Measurements from ENCODE around the gene COQ3. TPM values are rescaled to one million over a fixed set of nuclear protein-coding genes. Genes with fewer than 3 reads are reported as not detected.
A peak's percentile ranks its signal among the peaks of the same experiment; 100 is the strongest.

The COQ3 gene
- total RNA-seq, 4 donors from 2014 or later: 5.7 to 11.5 (median 9.0) TPM

DNA sequence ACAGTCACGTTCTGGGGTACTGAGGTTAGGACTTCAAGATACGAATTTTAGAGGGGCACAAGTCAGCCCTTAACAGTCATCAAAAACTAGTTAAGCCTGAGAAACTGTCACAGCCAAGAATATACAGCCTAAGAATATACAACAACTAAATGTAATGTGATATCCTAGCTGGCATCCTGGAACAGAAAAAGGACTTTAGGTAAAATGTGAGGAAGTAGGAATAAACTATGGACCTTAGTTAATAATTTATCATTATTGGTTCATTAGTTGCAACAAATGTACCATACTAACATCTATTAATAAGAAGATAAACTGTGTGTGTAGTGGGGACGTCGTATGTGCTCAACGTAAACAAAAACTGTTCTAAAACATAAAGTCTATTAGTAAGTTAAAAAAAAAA, 30.0 kb upstream of the COQ3 start:
- peaks cover 19 to 79% (median 36%) of the 10 kb centered on the region in 3 donors for H3K4me1 ChIP-seq
- WGBS, 2 donors: 27 to 50% methylated on average over 5 of the region's 5 CpGs
- H3K36me3 ChIP-seq: peaks cover 0 to 14% (median 0%) of the 10 kb centered on the region in 3 donors
- TF ChIP-seq, protein P1, sequence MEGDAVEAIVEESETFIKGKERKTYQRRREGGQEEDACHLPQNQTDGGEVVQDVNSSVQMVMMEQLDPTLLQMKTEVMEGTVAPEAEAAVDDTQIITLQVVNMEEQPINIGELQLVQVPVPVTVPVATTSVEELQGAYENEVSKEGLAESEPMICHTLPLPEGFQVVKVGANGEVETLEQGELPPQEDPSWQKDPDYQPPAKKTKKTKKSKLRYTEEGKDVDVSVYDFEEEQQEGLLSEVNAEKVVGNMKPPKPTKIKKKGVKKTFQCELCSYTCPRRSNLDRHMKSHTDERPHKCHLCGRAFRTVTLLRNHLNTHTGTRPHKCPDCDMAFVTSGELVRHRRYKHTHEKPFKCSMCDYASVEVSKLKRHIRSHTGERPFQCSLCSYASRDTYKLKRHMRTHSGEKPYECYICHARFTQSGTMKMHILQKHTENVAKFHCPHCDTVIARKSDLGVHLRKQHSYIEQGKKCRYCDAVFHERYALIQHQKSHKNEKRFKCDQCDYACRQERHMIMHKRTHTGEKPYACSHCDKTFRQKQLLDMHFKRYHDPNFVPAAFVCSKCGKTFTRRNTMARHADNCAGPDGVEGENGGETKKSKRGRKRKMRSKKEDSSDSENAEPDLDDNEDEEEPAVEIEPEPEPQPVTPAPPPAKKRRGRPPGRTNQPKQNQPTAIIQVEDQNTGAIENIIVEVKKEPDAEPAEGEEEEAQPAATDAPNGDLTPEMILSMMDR (IDR thresholded peaks at IDR 0.05): no peak
- no peak for DNase-seq
- peak overlapping the region in 2 of 4 donors; percentile 98 to 100 for H3K27ac ChIP-seq
- H3K9me3 ChIP-seq: no peaks in the 10 kb centered on the region
- intact Hi-C loops (cut with DNase I): loop anchor here (10.0 kb wide), 1 partner anchor 89 kb away; no protein-coding TSS in a partner anchor
- no peaks in the 10 kb centered on the region for H3K27me3 ChIP-seq
- H3K4me3 ChIP-seq: peak overlapping the region; percentile 50 to 93 (median 88)

DNA sequence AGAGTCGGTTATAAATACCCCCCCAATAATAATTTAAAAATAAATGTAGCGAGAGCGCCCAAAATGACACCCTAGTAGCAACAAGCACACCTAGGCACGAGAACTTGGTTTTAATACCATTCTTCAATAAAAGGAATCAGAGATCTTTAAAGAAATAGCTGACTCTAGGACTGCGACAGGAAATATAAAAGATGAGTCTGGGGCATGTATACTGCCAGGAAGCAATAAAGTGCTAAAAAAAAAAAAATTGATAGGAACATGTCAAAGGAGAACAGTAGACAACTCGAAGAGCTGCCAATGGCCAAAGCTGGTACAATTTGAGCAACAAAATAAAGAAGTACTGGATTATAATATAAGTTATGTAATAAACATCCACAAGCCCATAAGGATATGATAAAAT, 28.9 kb upstream of the COQ3 start:
- TF ChIP-seq, protein P1 (IDR thresholded peaks at IDR 0.05): no peak
- TF ChIP-seq POLR2A (IDR thresholded peaks at IDR 0.05): no peak
- Histone ChIP-seq H3K27me3 (no peaks in the 10 kb centered on the region), H3K9me3 (no peaks in the 10 kb centered on the region), H3K4me1 (peaks cover 19 to 84% (median 39%) of the 10 kb centered on the region in 3 donors), H3K4me3 (peak overlapping the region in 2 of 4 donors; percentile 89 to 93), H3K36me3 (peaks cover 0 to 14% (median 0%) of the 10 kb centered on the region in 3 donors), H3K27ac (no peak overlapping the region)
- 77 to 84% methylated on average over 6 of the region's 6 CpGs for WGBS, 2 donors
- no peak for DNase-seq
- intact Hi-C loops (cut with DNase I): loop anchor here (10.0 kb wide), 1 partner anchor 88 kb away; no protein-coding TSS in a partner anchor

DNA sequence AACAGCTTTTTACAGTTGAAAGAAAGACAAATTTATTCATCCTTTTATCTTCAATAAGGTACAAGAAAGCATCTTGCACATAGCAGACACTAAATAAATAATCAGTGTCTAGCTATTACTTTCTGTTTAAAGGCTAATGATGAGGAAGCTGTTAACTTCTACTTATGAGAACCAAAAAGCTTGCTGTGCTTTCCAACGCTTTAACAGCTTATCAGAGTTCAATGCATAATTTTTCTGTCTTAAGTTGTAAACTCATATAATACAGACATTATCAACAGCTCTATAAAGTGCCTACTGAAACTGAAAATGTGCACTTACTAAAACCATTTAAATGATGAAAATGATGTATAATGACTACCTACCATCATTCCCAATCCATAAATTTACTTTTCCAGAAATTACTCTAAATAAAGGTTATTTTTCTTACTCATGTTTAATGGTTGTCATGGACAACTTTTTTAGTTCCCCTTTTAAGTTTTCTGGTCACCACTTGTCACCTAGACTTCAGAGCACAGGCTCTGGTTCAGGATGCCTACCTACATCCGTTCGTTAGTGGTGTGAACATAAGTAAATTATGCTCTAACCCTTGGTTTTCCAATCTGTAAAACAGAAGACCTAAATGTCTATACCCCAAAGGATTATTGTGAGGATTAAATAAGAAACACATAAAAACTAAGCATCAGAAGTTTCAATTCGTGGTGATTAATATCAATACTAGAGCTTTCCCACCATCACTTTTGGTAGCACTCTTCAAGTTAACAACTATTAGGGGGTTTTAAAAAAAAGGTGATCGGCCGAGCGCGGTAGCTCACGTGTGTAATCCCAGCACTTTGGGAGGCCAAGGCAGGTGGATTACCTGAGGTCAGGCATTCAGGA, 23.1 kb upstream of the COQ3 start:
- H3K27me3 ChIP-seq: no peaks in the 10 kb centered on the region
- H3K27ac ChIP-seq: no peak overlapping the region
- no peak overlapping the region for H3K4me3 ChIP-seq
- WGBS, 2 donors: 69 to 82% methylated on average over 9 of the region's 9 CpGs
- peaks cover 0 to 91% (median 18%) of the 10 kb centered on the region in 3 donors for H3K4me1 ChIP-seq
- no peak for DNase-seq
- intact Hi-C loops (cut with DNase I): no loop called here
- no peaks in the 10 kb centered on the region for H3K9me3 ChIP-seq
- TF ChIP-seq, protein P1 (IDR thresholded peaks at IDR 0.05): no peak
- no peak for TF ChIP-seq POLR2A (IDR thresholded peaks at IDR 0.05)
- H3K36me3 ChIP-seq: peaks cover 0 to 30% (median 0%) of the 10 kb centered on the region in 3 donors

DNA sequence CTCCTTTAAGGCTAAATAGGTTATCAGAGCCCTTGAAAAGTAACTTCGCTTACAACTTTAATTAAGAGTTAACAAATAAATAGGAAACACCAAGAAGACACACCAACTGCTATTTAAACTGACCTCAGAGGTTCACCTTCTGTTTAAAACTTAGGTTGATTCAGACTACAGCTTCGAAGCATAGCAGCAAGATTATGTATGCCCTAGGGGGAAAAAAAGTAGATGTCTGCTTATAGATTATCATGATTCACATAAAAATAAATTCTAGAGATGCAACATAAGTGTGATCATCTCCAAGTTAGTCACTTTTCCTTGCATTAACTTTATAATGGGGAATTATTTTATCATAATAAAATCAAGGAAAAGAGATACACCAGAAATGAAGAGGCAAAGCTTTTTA, 22.2 kb upstream of the COQ3 start:
- Histone ChIP-seq H3K9me3 (no peaks in the 10 kb centered on the region), H3K4me1 (peaks cover 0 to 91% (median 16%) of the 10 kb centered on the region in 3 donors), H3K27ac (no peak overlapping the region), H3K4me3 (no peak overlapping the region), H3K36me3 (peaks cover 0 to 32% (median 0%) of the 10 kb centered on the region in 3 donors), H3K27me3 (no peaks in the 10 kb centered on the region)
- no peak for DNase-seq
- WGBS, 2 donors: 46 to 71% methylated on average over 2 of the region's 2 CpGs
- no peak for TF ChIP-seq POLR2A (IDR thresholded peaks at IDR 0.05)
- TF ChIP-seq, protein P1 (IDR thresholded peaks at IDR 0.05): no peak
- intact Hi-C loops (cut with DNase I): no loop called here

DNA sequence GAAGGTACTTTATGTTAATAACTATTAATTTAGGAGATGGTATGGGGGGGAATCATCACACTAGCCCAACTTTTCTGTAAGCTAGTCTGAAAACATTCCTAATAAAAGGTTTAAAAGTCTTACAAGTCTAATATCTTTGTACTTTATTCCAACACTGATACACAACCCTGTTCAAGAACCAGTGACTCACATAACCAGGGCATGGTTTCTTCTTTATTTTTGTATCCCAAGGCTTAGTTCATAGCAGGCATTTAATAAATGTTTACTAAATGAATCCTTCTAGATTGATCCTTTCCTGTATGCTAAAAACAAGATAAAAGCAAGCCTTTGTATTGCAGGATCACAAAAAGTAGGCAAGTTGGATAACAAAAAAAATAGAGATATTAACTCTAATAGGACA, 21.5 kb upstream of the COQ3 start:
- intact Hi-C loops (cut with DNase I): no loop called here
- Histone ChIP-seq H3K27ac (no peak overlapping the region), H3K27me3 (no peaks in the 10 kb centered on the region), H3K4me1 (peaks cover 0 to 83% (median 16%) of the 10 kb centered on the region in 3 donors), H3K4me3 (no peak overlapping the region), H3K36me3 (peaks cover 0 to 40% (median 0%) of the 10 kb centered on the region in 3 donors), H3K9me3 (no peaks in the 10 kb centered on the region)
- DNase-seq: no peak
- TF ChIP-seq, protein P1 (IDR thresholded peaks at IDR 0.05): no peak
- TF ChIP-seq POLR2A (IDR thresholded peaks at IDR 0.05): no peak
